Ectodermal cell (in vitro differentiated cells): ENCODE measurements around the gene PLD1.
"Not testable (repeated sequence)": the region's sequence is repeated elsewhere in the genome, so short reads cannot be mapped to it uniquely, and the experiment has no call there.

Experiments
- H3K27ac ChIP-seq: 2 replicates; pipeline ENCODE4 v1.7.0; 2013; ENCODE audit warnings: mild to moderate bottlenecking, low read depth, low read length; ENCODE audit not compliant: insufficient read depth, poor library complexity, severe bottlenecking
- H3K27me3 ChIP-seq: 2 replicates; pipeline ENCODE4 v1.7.0; 2013; ENCODE audit warnings: mild to moderate bottlenecking, low read length; ENCODE audit not compliant: insufficient read depth, control insufficient read depth, poor library complexity, severe bottlenecking
- H3K36me3 ChIP-seq: one replicate; pipeline ENCODE4 v1.7.0; 2013; ENCODE audit warnings: low read length; ENCODE audit not compliant: control insufficient read depth, insufficient read depth
- H3K4me1 ChIP-seq: one replicate; pipeline ENCODE4 v1.7.0; 2013; ENCODE audit warnings: low read length; ENCODE audit not compliant: control insufficient read depth, insufficient read depth
- H3K4me3 ChIP-seq: 2 replicates; pipeline ENCODE4 v1.7.0; 2013; ENCODE audit warnings: low read depth, low read length, control low read depth; ENCODE audit not compliant: insufficient read depth
- H3K9me3 ChIP-seq: 2 replicates; pipeline ENCODE4 v1.7.0; 2013; ENCODE audit warnings: mild to moderate bottlenecking, low read length, moderate library complexity; ENCODE audit not compliant: control insufficient read depth
- WGBS, 2 experiments: methylation state at CpG; one replicate each; pipeline ENCODE4 v1.1.7; 2013; ENCODE audit warnings: missing lambda C conversion rate in 2 of 2; 5-methylcytosine and 5-hydroxymethylcytosine counted together

The PLD1 gene

GRCh38 chr3:171755656-171756055 lies 54.6 kb downstream of the PLD1 start:
- Histone ChIP-seq H3K27ac (no peak overlapping the region), H3K9me3 (no peaks in the 10 kb centered on the region), H3K27me3 (no peaks in the 10 kb centered on the region), H3K36me3 (no peaks in the 10 kb centered on the region), H3K4me3 (no peak overlapping the region), H3K4me1 (no peaks in the 10 kb centered on the region)
- 86 to 97% methylated on average over 1 of the region's 1 CpG for WGBS, 2 experiments

GRCh38 chr3:171755015-171755589 lies 55.2 kb downstream of the PLD1 start:
- no peak overlapping the region for H3K27ac ChIP-seq

GRCh38 chr3:171753665-171754408 lies 56.4 kb downstream of the PLD1 start:
- WGBS, 2 experiments = 89 to 90% methylated on average over 5 of the region's 5 CpGs
- H3K36me3 ChIP-seq = no peaks in the 10 kb centered on the region
- no peak overlapping the region for H3K4me3 ChIP-seq
- H3K27me3 ChIP-seq = no peaks in the 10 kb centered on the region
- H3K4me1 ChIP-seq = no peaks in the 10 kb centered on the region
- H3K9me3 ChIP-seq = no peaks in the 10 kb centered on the region
- no peak overlapping the region for H3K27ac ChIP-seq

More at GRCh38 chr3:171755015-171755589, 55.2 kb downstream of the PLD1 start:
- no peaks in the 10 kb centered on the region for H3K27me3 ChIP-seq
- H3K4me3 ChIP-seq = no peak overlapping the region
- WGBS, 2 experiments = 90 to 91% methylated on average over 2 of the region's 2 CpGs
- H3K9me3 ChIP-seq = no peaks in the 10 kb centered on the region
- no peaks in the 10 kb centered on the region for H3K4me1 ChIP-seq
- H3K36me3 ChIP-seq = no peaks in the 10 kb centered on the region

- H3K27ac ChIP-seq = no peak overlapping the region
- no peaks in the 10 kb centered on the region for H3K36me3 ChIP-seq
- H3K4me1 ChIP-seq = no peaks in the 10 kb centered on the region
- H3K27me3 ChIP-seq = no peaks in the 10 kb centered on the region
- WGBS, 2 experiments = 90 to 93% methylated on average over 5 of the region's 5 CpGs
- no peaks in the 10 kb centered on the region for H3K9me3 ChIP-seq
- H3K4me3 ChIP-seq = no peak overlapping the region
Measured at GRCh38 chr3:171753025-171753472, 57.2 kb downstream of the PLD1 start.

GRCh38 chr3:171752329-171752728 lies 58.0 kb downstream of the PLD1 start:
- H3K27ac ChIP-seq = no peak overlapping the region
- H3K27me3 ChIP-seq = no peaks in the 10 kb centered on the region
- 94% methylated on average over 2 of the region's 2 CpGs for WGBS, 2 experiments
- H3K36me3 ChIP-seq = no peaks in the 10 kb centered on the region
- no peaks in the 10 kb centered on the region for H3K4me1 ChIP-seq
- H3K9me3 ChIP-seq = no peaks in the 10 kb centered on the region
- H3K4me3 ChIP-seq = no peak overlapping the region

- H3K36me3 ChIP-seq = no peaks in the 10 kb centered on the region
- H3K4me3 ChIP-seq = no peak overlapping the region
- no peak overlapping the region for H3K27ac ChIP-seq
- no peaks in the 10 kb centered on the region for H3K9me3 ChIP-seq
- H3K27me3 ChIP-seq = no peaks in the 10 kb centered on the region
- no peaks in the 10 kb centered on the region for H3K4me1 ChIP-seq
- 80 to 84% methylated on average over 1 of the region's 1 CpG for WGBS, 2 experiments
Measured at GRCh38 chr3:171749124-171749523, 61.2 kb downstream of the PLD1 start.

- Histone ChIP-seq H3K27me3 (no peaks in the 10 kb centered on the region), H3K36me3 (no peaks in the 10 kb centered on the region), H3K4me1 (no peaks in the 10 kb centered on the region), H3K27ac (no peak overlapping the region), H3K9me3 (no peaks in the 10 kb centered on the region), H3K4me3 (no peak overlapping the region)
- 81 to 84% methylated on average over 7 of the region's 7 CpGs for WGBS, 2 experiments
Measured at GRCh38 chr3:171748064-171748924, 62.0 kb downstream of the PLD1 start.

- H3K9me3 ChIP-seq = no peaks in the 10 kb centered on the region
- no peaks in the 10 kb centered on the region for H3K27me3 ChIP-seq
- WGBS, 2 experiments = 92 to 93% methylated on average over 1 to 2 of the region's 2 CpGs
- H3K4me3 ChIP-seq = no peak overlapping the region
- H3K36me3 ChIP-seq = no peaks in the 10 kb centered on the region
- no peak overlapping the region for H3K27ac ChIP-seq
- no peaks in the 10 kb centered on the region for H3K4me1 ChIP-seq
Measured at GRCh38 chr3:171747223-171747920, 62.9 kb downstream of the PLD1 start.

GRCh38 chr3:171746320-171747222 lies 63.7 kb downstream of the PLD1 start:
- 94 to 97% methylated on average over 11 of the region's 11 CpGs for WGBS, 2 experiments
- not testable (repeated sequence) for H3K27me3 ChIP-seq, H3K9me3 ChIP-seq

More at GRCh38 chr3:171746320-171747222, 63.7 kb downstream of the PLD1 start:
- not testable (repeated sequence) for H3K4me3 ChIP-seq, H3K27ac ChIP-seq, H3K4me1 ChIP-seq, H3K36me3 ChIP-seq
